Keratinocyte (primary cell): ENCODE results near the gene MAP3K9. TPM values are rescaled to one million over a fixed set of nuclear protein-coding genes. Genes with fewer than 3 reads are reported as not detected.
A peak's percentile ranks its signal among the peaks of the same experiment; 100 is the strongest.

Source experiments
- DNase-seq: peaks from one replicate; pipeline ENCODE4 v3.0.0-alpha.2; 2011; ENCODE audit warnings: low read depth, missing footprints, low spot score
- FAIRE-seq: peaks from 2 replicates; lab custom pipeline; 2011; peaks lifted over from hg19 to GRCh38; lab: Jason Lieb, UNC
- H2AFZ ChIP-seq: 2 replicates; pipeline ENCODE4 v1.6.0; 2012; ENCODE audit warnings: low read length, control low read depth, inconsistent platforms; ENCODE audit not compliant: control insufficient read depth
- H3K27ac ChIP-seq: 2 replicates; pipeline ENCODE4 v1.5.1; 2011; ENCODE audit warnings: low read length; ENCODE audit not compliant: control insufficient read depth, insufficient read depth
- H3K27me3 ChIP-seq: 3 replicates; pipeline ENCODE4 v1.6.0; 2011; ENCODE audit warnings: low read length; ENCODE audit not compliant: control insufficient read depth, insufficient read depth; ENCODE audit errors: extremely low read depth
- H3K36me3 ChIP-seq, 2 experiments: 2 replicates in 1 of 2; 3 replicates in 1 of 2; pipeline ENCODE4 v1.5.1; 2011; ENCODE audit warnings: low read length in 2 of 2, mild to moderate bottlenecking in 1 of 2; ENCODE audit not compliant: control insufficient read depth in 2 of 2, insufficient read depth in 2 of 2; ENCODE audit errors: extremely low read depth in 1 of 2
- H3K4me1 ChIP-seq: 3 replicates; pipeline ENCODE4 v1.5.1; 2011; ENCODE audit warnings: low read length; ENCODE audit not compliant: control insufficient read depth, insufficient read depth; ENCODE audit errors: extremely low read depth
- H3K4me2 ChIP-seq: 3 replicates; pipeline ENCODE4 v1.6.0; 2011; ENCODE audit warnings: low read depth, low read length; ENCODE audit not compliant: control insufficient read depth, insufficient read depth; ENCODE audit errors: extremely low read depth
- H3K4me3 ChIP-seq, 3 experiments: fragments of 200-600 bp in 1 of 3; sonication (generic) in 1 of 3; 2 replicates in 2 of 3; 3 replicates in 1 of 3; pipeline ENCODE4 v1.5.1; 2011 to 2016; ENCODE audit warnings: low read length in 3 of 3, mild to moderate bottlenecking in 3 of 3, control low read depth in 2 of 3, inconsistent platforms in 1 of 3, low read depth in 1 of 3, mixed read lengths in 1 of 3, mixed run types in 1 of 3, moderate library complexity in 1 of 3; ENCODE audit not compliant: control insufficient read depth in 2 of 3, insufficient read depth in 2 of 3; ENCODE audit errors: extremely low read depth in 1 of 3
- H3K79me2 ChIP-seq: 2 replicates; pipeline ENCODE4 v1.6.0; 2012; ENCODE audit warnings: low read length; ENCODE audit not compliant: control insufficient read depth, insufficient read depth
- H3K9ac ChIP-seq: 3 replicates; pipeline ENCODE4 v1.6.0; 2011; ENCODE audit warnings: low read length; ENCODE audit not compliant: control insufficient read depth, insufficient read depth; ENCODE audit errors: extremely low read depth
- H3K9me1 ChIP-seq: 3 replicates; pipeline ENCODE4 v1.6.0; 2011; ENCODE audit warnings: low read length; ENCODE audit not compliant: control insufficient read depth, insufficient read depth; ENCODE audit errors: extremely low read depth
- H3K9me3 ChIP-seq: 2 replicates; pipeline ENCODE4 v1.5.1; 2012; ENCODE audit warnings: low read depth, low read length; ENCODE audit not compliant: control insufficient read depth
- H4K20me1 ChIP-seq: 3 replicates; pipeline ENCODE4 v1.6.0; 2011; ENCODE audit warnings: low read length; ENCODE audit not compliant: control insufficient read depth, insufficient read depth; ENCODE audit errors: extremely low read depth
- CTCF ChIP-seq, 3 experiments: IDR thresholded peaks in 1 of 3; conservative IDR thresholded peaks in 1 of 3; optimal IDR thresholded peaks in 1 of 3; 2 replicates in 2 of 3; 3 replicates in 1 of 3; pipeline versions ENCODE3 to v1.5.1; 2011; ENCODE audit warnings: low read length in 3 of 3, mild to moderate bottlenecking in 3 of 3, moderate library complexity in 2 of 3, control low read depth in 1 of 3, inconsistent platforms in 1 of 3; ENCODE audit not compliant: insufficient read depth in 2 of 3; ENCODE audit errors: extremely low read depth in 1 of 3
- EZH2 ChIP-seq: IDR thresholded peaks from one replicate; pipeline ENCODE4 v1.6.1; 2012; ENCODE audit warnings: inconsistent platforms, mild to moderate bottlenecking, low read length, moderate library complexity
- dilution Hi-C: fragments of 300-500 bp; cut with MboI; formaldehyde crosslinking; loops from one replicate; pipeline ENCODE4 v1.7.0; 2020; ENCODE audit warnings: low sequenced_read_pairs; ENCODE audit not compliant: extremely low pct_ligation_motif_present
- polyA plus RNA-seq, 5 experiments: library from polyadenylated mRNA; depleted of rRNA in 3 of 5; stranded (reverse) in 3 of 5; stranded (forward) in 1 of 5; unstranded in 1 of 5; fragments of >200 nt; gene quantifications; 1 replicate in 1 of 5; 2 replicates in 3 of 5; 3 replicates in 1 of 5; pipeline versions ENCODE4 v1.2.1 to v1.2.3, GENCODE V29; 2011 to 2012; ENCODE audit warnings: missing spikeins in 2 of 5, low read depth in 1 of 5, low replicate concordance in 1 of 5

MAP3K9 gene
- polyA plus RNA-seq, 1 donor (not counting 4 experiments of a cell fraction or from before 2014, with no cell fraction given), result 7.2 TPM

GRCh38 chr14:70716958-70717357, 92.4 kb downstream of the MAP3K9 start:
- Histone ChIP-seq H3K79me2 (no peaks in the 10 kb centered on the region), H3K4me3 (no peak overlapping the region), H3K9me3 (no peaks in the 10 kb centered on the region), H3K27ac (no peak overlapping the region), H4K20me1 (no peaks in the 10 kb centered on the region), H3K9ac (no peak overlapping the region), H3K9me1 (no peaks in the 10 kb centered on the region), H3K4me2 (peak overlapping the region; percentile 61), H3K36me3 (no peaks in the 10 kb centered on the region), H3K27me3 (no peaks in the 10 kb centered on the region), H3K4me1 (peaks cover 25% of the 10 kb centered on the region), H2AFZ (no peak overlapping the region)
- no peak for DNase-seq
- TF ChIP-seq EZH2 (no peak), CTCF (optimal IDR thresholded peaks at IDR 0.05 in 1 of 3, IDR thresholded peaks at IDR 0.05 in 1 of 3, conservative IDR thresholded peaks at IDR 0.05 in 1 of 3; ENCODE audit: extremely low read depth in 1 of 3, insufficient read depth in 2 of 3, low read length in 3 of 3) (no peak)
- dilution Hi-C loops, result no loop called here
- no peak for FAIRE-seq

GRCh38 chr14:70716483-70716882, 92.8 kb downstream of the MAP3K9 start:
- no peak overlapping the region for H2AFZ ChIP-seq
- no peaks in the 10 kb centered on the region for H3K9me1 ChIP-seq
- DNase-seq (no peak), FAIRE-seq (no peak)
- H3K4me1 ChIP-seq, result peaks cover 25% of the 10 kb centered on the region
- H3K4me2 ChIP-seq, result peak overlapping the region; percentile 61
- H3K4me3 ChIP-seq, result no peak overlapping the region
- no peak overlapping the region for H3K27ac ChIP-seq
- no peaks in the 10 kb centered on the region for H3K9me3 ChIP-seq
- dilution Hi-C loops, result no loop called here
- no peaks in the 10 kb centered on the region for H3K27me3 ChIP-seq
- H3K79me2 ChIP-seq, result no peaks in the 10 kb centered on the region
- TF ChIP-seq EZH2 (no peak), CTCF (optimal IDR thresholded peaks at IDR 0.05 in 1 of 3, IDR thresholded peaks at IDR 0.05 in 1 of 3, conservative IDR thresholded peaks at IDR 0.05 in 1 of 3; ENCODE audit: extremely low read depth in 1 of 3, insufficient read depth in 2 of 3, low read length in 3 of 3) (no peak)
- no peaks in the 10 kb centered on the region for H3K36me3 ChIP-seq
- H3K9ac ChIP-seq, result no peak overlapping the region
- no peaks in the 10 kb centered on the region for H4K20me1 ChIP-seq
